Measurements from ENCODE around the gene NT5DC2. TPM values are rescaled to one million over a fixed set of nuclear protein-coding genes. Genes with fewer than 3 reads are reported as not detected.
"Not testable (repeated sequence)": the region's sequence is repeated elsewhere in the genome, so short reads cannot be mapped to it uniquely, and the experiment has no call there.

Gene NT5DC2
- polyA plus RNA-seq, 1 experiment, result 186 TPM

DNA sequence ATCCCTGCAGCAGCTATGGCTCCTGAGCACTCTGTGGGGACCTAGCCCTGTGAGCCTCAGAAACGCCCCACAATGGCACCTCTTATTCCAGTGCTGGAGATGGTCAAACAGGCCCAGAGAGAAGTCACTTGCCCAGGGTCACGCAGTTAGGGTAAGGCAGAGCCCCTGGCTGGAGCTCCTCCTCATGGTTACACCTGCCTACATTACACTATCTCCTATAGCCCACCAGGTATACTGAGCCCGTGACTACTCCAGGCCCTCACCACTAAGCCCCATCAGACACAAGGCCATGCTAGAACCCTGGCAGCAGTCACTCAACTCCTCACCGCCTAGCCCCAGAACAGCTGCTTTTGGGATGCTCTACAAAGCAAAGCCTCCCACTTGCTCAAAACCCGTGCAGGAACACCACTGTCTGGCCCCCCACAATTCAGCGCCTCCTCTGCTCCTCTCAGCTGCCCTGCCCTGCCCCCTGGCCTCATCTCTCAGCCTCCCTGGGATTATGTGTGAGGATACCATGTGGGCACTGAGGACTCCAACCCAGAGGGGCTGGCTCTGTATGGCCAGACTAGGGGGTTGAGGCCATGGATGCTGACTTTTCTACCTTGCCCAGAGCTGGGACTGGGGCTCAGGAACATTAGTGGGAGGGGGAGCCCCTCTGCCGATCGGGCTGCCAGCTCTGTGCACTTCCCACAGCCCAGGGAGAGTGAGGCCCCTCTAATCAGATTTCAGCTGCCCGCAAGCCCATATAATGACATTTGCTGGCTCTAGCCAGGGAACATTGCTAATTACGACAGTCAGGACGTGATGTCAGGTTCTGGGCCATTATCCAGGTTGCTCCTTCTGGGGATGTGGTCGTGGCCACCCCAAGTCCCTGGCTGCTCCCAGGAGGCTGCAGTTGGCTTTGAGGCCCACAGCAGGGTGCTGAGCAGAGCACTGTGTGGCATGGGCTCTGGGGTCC is 4.0 kb downstream of the NT5DC2 start:
- DNase-seq (ENCODE audit: low read depth), result no peak
- TF ChIP-seq, protein P1, sequence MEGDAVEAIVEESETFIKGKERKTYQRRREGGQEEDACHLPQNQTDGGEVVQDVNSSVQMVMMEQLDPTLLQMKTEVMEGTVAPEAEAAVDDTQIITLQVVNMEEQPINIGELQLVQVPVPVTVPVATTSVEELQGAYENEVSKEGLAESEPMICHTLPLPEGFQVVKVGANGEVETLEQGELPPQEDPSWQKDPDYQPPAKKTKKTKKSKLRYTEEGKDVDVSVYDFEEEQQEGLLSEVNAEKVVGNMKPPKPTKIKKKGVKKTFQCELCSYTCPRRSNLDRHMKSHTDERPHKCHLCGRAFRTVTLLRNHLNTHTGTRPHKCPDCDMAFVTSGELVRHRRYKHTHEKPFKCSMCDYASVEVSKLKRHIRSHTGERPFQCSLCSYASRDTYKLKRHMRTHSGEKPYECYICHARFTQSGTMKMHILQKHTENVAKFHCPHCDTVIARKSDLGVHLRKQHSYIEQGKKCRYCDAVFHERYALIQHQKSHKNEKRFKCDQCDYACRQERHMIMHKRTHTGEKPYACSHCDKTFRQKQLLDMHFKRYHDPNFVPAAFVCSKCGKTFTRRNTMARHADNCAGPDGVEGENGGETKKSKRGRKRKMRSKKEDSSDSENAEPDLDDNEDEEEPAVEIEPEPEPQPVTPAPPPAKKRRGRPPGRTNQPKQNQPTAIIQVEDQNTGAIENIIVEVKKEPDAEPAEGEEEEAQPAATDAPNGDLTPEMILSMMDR (IDR thresholded peaks at IDR 0.05; ENCODE audit: insufficient read depth, low read depth, low read length), result no peak
- ChIA-PET POLR2A (no interaction called here), CTCF (interaction anchor here (1.3 kb wide), 1 partner anchor 138 kb away, joined by 4 read pairs; no protein-coding TSS in a partner anchor)
- Histone ChIP-seq H3K36me3 (ENCODE audit: control insufficient read depth, insufficient read depth, low read length) (peaks cover 31% of the 10 kb centered on the region), H3K27me3 (ENCODE audit: control insufficient read depth, insufficient read depth, low read length) (no peaks in the 10 kb centered on the region), H3K4me3 (ENCODE audit: low read depth, low read length) (no peak overlapping the region)

- peaks cover 37% of the 10 kb centered on the region for H3K36me3 ChIP-seq (ENCODE audit: control insufficient read depth, insufficient read depth, low read length)
- TF ChIP-seq, protein P1 (IDR thresholded peaks at IDR 0.05; ENCODE audit: insufficient read depth, low read depth, low read length), result no peak
- no peak overlapping the region for H3K4me3 ChIP-seq (ENCODE audit: low read depth, low read length)
- POLR2A ChIA-PET, result no interaction called here
- no peaks in the 10 kb centered on the region for H3K27me3 ChIP-seq (ENCODE audit: control insufficient read depth, insufficient read depth, low read length)
- DNase-seq (ENCODE audit: low read depth), result no peak
- CTCF ChIA-PET, result interaction anchor here (1.3 kb wide), 1 partner anchor 139 kb away, joined by 4 read pairs; no protein-coding TSS in a partner anchor
Measured at GRCh38 chr3:52528586-52529375, 4.9 kb downstream of the NT5DC2 start.

- ChIA-PET POLR2A (no interaction called here), CTCF (interaction anchor here (1.3 kb wide), 1 partner anchor 140 kb away, joined by 4 read pairs; no protein-coding TSS in a partner anchor)
- H3K27me3 ChIP-seq (ENCODE audit: control insufficient read depth, insufficient read depth, low read length), result no peaks in the 10 kb centered on the region
- H3K36me3 ChIP-seq (ENCODE audit: control insufficient read depth, insufficient read depth, low read length), result peaks cover 39% of the 10 kb centered on the region
- H3K4me3 ChIP-seq (ENCODE audit: low read depth, low read length), result no peak overlapping the region
- TF ChIP-seq, protein P1 (IDR thresholded peaks at IDR 0.05; ENCODE audit: insufficient read depth, low read depth, low read length), result no peak
- DNase-seq (ENCODE audit: low read depth), result no peak
Measured at GRCh38 chr3:52527732-52528585, 5.7 kb downstream of the NT5DC2 start.

DNA sequence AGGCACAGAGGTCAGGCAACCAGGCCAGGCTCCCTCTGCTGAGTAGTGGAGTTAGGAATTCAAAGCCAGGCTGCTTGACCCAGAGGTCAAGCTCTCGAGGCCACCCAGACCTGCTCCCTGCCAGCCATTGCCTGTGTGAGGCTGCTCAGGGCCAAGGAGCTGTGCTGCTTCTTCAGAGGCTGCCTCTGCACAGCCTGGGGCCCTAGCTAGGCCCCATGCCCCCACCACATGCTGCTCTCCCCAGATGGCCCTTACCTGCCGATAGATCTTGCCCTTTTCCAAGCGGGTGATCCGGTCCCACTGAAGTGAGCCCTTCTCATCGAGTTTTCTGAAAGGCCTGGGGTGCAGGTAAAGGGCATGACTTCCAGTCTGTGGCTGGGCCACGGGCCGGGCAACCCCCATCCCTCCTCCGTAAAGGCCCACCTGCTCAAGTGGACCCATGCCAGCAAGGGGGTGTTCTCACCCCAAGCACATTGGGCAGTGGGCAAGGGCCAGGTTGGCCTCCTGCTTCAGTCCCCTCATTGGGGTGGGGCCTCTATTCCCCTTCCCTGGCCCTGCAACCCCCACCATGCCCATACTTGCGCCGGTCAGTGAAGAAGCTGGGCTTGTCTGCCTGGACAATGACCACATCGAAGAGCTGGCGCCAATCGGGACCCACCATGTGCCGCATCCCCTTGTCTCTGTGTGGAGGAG is 6.5 kb downstream of the NT5DC2 start:
- ChIA-PET CTCF (no interaction called here), POLR2A (no interaction called here)
- no peak overlapping the region for H3K4me3 ChIP-seq (ENCODE audit: low read depth, low read length)
- H3K27me3 ChIP-seq (ENCODE audit: control insufficient read depth, insufficient read depth, low read length), result no peaks in the 10 kb centered on the region
- TF ChIP-seq, protein P1 (IDR thresholded peaks at IDR 0.05; ENCODE audit: insufficient read depth, low read depth, low read length), result no peak
- H3K36me3 ChIP-seq (ENCODE audit: control insufficient read depth, insufficient read depth, low read length), result peaks cover 39% of the 10 kb centered on the region
- no peak for DNase-seq (ENCODE audit: low read depth)

- POLR2A ChIA-PET; CTCF ChIA-PET; DNase-seq (ENCODE audit: low read depth); H3K27me3 ChIP-seq (ENCODE audit: control insufficient read depth, insufficient read depth, low read length); H3K4me3 ChIP-seq (ENCODE audit: low read depth, low read length): not testable (repeated sequence)
- H3K36me3 ChIP-seq (ENCODE audit: control insufficient read depth, insufficient read depth, low read length), result peaks cover 39% of the 10 kb centered on the region
Measured at GRCh38 chr3:52526671-52527038, 7.0 kb downstream of the NT5DC2 start.

Data from BJ (cell line).